Neural cell (in vitro differentiated cells): ENCODE measurements around the gene MYBL2. TPM values are rescaled to one million over a fixed set of nuclear protein-coding genes. Genes with fewer than 3 reads are reported as not detected.
"Not testable (repeated sequence)": the region's sequence is repeated elsewhere in the genome, so short reads cannot be mapped to it uniquely, and the experiment has no call there.

Experiments
- H2AFZ ChIP-seq: fragments of 200-600, 300-800 bp; sonication (generic), shearing (Covaris generic); 2 replicates; pipeline ENCODE4 v1.6.0; 2014; ENCODE audit warnings: low read depth, mild to moderate bottlenecking, antibody characterized with exemption, low read length, moderate library complexity
- H3F3A ChIP-seq: fragments of 200-600 bp; shearing (Covaris generic); 2 replicates; pipeline ENCODE4 v1.6.1; 2016; ENCODE audit warnings: mild to moderate bottlenecking, moderate library complexity, mixed read lengths, antibody characterized with exemption, low read length; ENCODE audit not compliant: insufficient read depth, poor library complexity, severe bottlenecking
- H3K27ac ChIP-seq: fragments of 200-600, 300-800 bp; sonication (generic), shearing (Covaris generic); 2 replicates; pipeline ENCODE4 v1.5.1; 2014; ENCODE audit warnings: mild to moderate bottlenecking, low read length, moderate library complexity
- H3K27me3 ChIP-seq: fragments of 300-800, 200-600 bp; sonication (generic), shearing (Covaris generic); 2 replicates; pipeline ENCODE4 v1.6.0; 2014; ENCODE audit warnings: mild to moderate bottlenecking, low read depth, low read length, moderate library complexity; ENCODE audit not compliant: insufficient read depth
- H3K36me3 ChIP-seq: fragments of 300-800, 200-600 bp; sonication (generic), shearing (Covaris generic); 2 replicates; pipeline ENCODE4 v1.5.1; 2014; ENCODE audit warnings: mild to moderate bottlenecking, antibody characterized with exemption, low read length, moderate library complexity; ENCODE audit not compliant: insufficient read depth
- H3K4me2 ChIP-seq: fragments of 300-800, 200-600 bp; sonication (generic), shearing (Covaris generic); 2 replicates; pipeline ENCODE4 v1.6.0; 2014; ENCODE audit warnings: mild to moderate bottlenecking, low read length
- H3K4me3 ChIP-seq: fragments of 300-800, 200-600 bp; sonication (generic), shearing (Covaris generic); 2 replicates; pipeline ENCODE4 v1.5.1; 2014; ENCODE audit warnings: mild to moderate bottlenecking, low read length, moderate library complexity
- H3K79me2 ChIP-seq: fragments of 200-600 bp; shearing (Covaris generic); replicated peaks from 2 replicates; pipeline ENCODE4 v1.6.0; 2014; ENCODE audit warnings: mild to moderate bottlenecking, low read length, moderate library complexity; ENCODE audit not compliant: insufficient read depth
- H3K9ac ChIP-seq: fragments of 300-800, 200-600 bp; sonication (generic), shearing (Covaris generic); 2 replicates; pipeline ENCODE4 v1.6.1; 2016; ENCODE audit warnings: mild to moderate bottlenecking, low read length, mixed read lengths
- H3K9me2 ChIP-seq: fragments of 200-600 bp; shearing (Covaris generic); 2 replicates; pipeline ENCODE4 v1.6.1; 2016; ENCODE audit warnings: mild to moderate bottlenecking, low read length, mixed read lengths; ENCODE audit not compliant: insufficient read depth
- H3K9me3 ChIP-seq: fragments of 200-600, 300-800 bp; sonication (generic), shearing (Covaris generic); 2 replicates; pipeline ENCODE4 v1.6.1; 2016; ENCODE audit warnings: mild to moderate bottlenecking, mixed run types, low read length, moderate library complexity, mixed read lengths
- H4K20me1 ChIP-seq: fragments of 200-600 bp; shearing (Covaris generic); 2 replicates; pipeline ENCODE4 v1.6.1; 2016; ENCODE audit warnings: mild to moderate bottlenecking, mixed run types; ENCODE audit not compliant: insufficient read depth
- CTCF ChIP-seq: fragments of 450-650 bp; IDR thresholded peaks from 2 replicates; pipeline ENCODE4 v1.5.1; 2014; ENCODE audit warnings: antibody characterized with exemption, mild to moderate bottlenecking, moderate library complexity; ENCODE audit not compliant: poor library complexity, severe bottlenecking
- EP300 ChIP-seq: fragments of 450-650 bp; conservative IDR thresholded peaks from 2 replicates; pipeline ENCODE4 v1.6.1; 2014; ENCODE audit warnings: antibody characterized with exemption, mild to moderate bottlenecking, moderate library complexity; ENCODE audit not compliant: poor library complexity, severe bottlenecking
- EZH2 ChIP-seq: fragments of 200-600, 300-800 bp; shearing (Covaris generic), sonication (generic); IDR thresholded peaks from 2 replicates; pipeline ENCODE4 v1.6.1; 2014; ENCODE audit warnings: antibody characterized with exemption, low read length, borderline replicate concordance, mild to moderate bottlenecking; ENCODE audit not compliant: insufficient read depth, poor library complexity, severe bottlenecking
- MXI1 ChIP-seq: fragments of 450-650 bp; conservative IDR thresholded peaks from 2 replicates; pipeline ENCODE4 v1.6.1; 2014; ENCODE audit warnings: antibody characterized with exemption, mild to moderate bottlenecking; ENCODE audit not compliant: poor library complexity, severe bottlenecking
- POLR2AphosphoS5 ChIP-seq: IDR thresholded peaks from 2 replicates; pipeline ENCODE4 v1.6.1; 2012
- RAD21 ChIP-seq: fragments of 450-650 bp; conservative IDR thresholded peaks from 2 replicates; pipeline ENCODE4 v1.6.1; 2014; ENCODE audit warnings: antibody characterized with exemption, mild to moderate bottlenecking, moderate library complexity
- SMC3 ChIP-seq: fragments of 450-650 bp; conservative IDR thresholded peaks from 2 replicates; pipeline ENCODE4 v1.6.1; 2014; ENCODE audit warnings: antibody characterized with exemption, mild to moderate bottlenecking, moderate library complexity; ENCODE audit not compliant: poor library complexity
- TAF1 ChIP-seq: IDR thresholded peaks from 2 replicates; pipeline ENCODE4 v1.6.1; 2012; ENCODE audit warnings: low read depth
- polyA plus RNA-seq: library from polyadenylated mRNA; depleted of rRNA; stranded (reverse); fragments of >200 nt; gene quantifications from 2 replicates; pipeline ENCODE4 v1.2.3, GENCODE V29; 2014
- TF ChIP-seq, protein P1 (sequence below): IDR thresholded peaks from 2 replicates; pipeline ENCODE4 v1.6.1; 2012; ENCODE audit warnings: borderline replicate concordance

Gene MYBL2
- polyA plus RNA-seq, 1 donor from 2014 or later = not detected

- Histone ChIP-seq H3K9ac (no peak overlapping the region), H3K27ac (no peak overlapping the region), H3K36me3 (no peaks in the 10 kb centered on the region), H3K79me2 (no peaks in the 10 kb centered on the region), H2AFZ (no peak overlapping the region), H3K9me2 (no peaks in the 10 kb centered on the region), H3F3A (no peaks in the 10 kb centered on the region), H3K9me3 (no peaks in the 10 kb centered on the region), H3K4me2 (no peak overlapping the region), H3K4me3 (no peak overlapping the region), H4K20me1 (no peaks in the 10 kb centered on the region), H3K27me3 (no peaks in the 10 kb centered on the region)
- TF ChIP-seq, protein P1, sequence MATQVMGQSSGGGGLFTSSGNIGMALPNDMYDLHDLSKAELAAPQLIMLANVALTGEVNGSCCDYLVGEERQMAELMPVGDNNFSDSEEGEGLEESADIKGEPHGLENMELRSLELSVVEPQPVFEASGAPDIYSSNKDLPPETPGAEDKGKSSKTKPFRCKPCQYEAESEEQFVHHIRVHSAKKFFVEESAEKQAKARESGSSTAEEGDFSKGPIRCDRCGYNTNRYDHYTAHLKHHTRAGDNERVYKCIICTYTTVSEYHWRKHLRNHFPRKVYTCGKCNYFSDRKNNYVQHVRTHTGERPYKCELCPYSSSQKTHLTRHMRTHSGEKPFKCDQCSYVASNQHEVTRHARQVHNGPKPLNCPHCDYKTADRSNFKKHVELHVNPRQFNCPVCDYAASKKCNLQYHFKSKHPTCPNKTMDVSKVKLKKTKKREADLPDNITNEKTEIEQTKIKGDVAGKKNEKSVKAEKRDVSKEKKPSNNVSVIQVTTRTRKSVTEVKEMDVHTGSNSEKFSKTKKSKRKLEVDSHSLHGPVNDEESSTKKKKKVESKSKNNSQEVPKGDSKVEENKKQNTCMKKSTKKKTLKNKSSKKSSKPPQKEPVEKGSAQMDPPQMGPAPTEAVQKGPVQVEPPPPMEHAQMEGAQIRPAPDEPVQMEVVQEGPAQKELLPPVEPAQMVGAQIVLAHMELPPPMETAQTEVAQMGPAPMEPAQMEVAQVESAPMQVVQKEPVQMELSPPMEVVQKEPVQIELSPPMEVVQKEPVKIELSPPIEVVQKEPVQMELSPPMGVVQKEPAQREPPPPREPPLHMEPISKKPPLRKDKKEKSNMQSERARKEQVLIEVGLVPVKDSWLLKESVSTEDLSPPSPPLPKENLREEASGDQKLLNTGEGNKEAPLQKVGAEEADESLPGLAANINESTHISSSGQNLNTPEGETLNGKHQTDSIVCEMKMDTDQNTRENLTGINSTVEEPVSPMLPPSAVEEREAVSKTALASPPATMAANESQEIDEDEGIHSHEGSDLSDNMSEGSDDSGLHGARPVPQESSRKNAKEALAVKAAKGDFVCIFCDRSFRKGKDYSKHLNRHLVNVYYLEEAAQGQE = no peak
Observed at GRCh38 chr20:43653966-43654365, 12.9 kb upstream of the MYBL2 start.

DNA sequence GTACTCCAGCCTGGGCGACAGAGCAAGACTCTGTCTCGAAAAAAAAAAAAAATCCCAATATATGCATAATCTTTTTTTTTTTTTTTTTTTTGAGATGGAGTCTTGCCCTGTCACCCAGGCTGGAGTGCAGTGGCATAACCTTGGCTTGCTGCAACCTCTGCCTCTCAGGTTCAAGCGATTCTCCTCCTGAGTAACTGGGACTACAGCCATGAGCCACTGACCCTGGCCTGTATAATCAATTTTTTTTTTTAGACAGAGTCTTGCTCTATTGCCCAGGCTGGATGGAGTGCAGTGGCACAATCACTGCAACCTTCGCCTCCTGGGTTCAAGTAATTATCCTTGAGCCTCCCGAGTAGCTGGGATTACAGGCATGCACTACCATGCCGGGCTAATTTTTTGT, 11.7 kb upstream of the MYBL2 start:
- H3K9me3 ChIP-seq, H3F3A ChIP-seq, H3K79me2 ChIP-seq, H3K36me3 ChIP-seq, H3K27me3 ChIP-seq, H3K9me2 ChIP-seq, H3K27ac ChIP-seq, H2AFZ ChIP-seq, H3K4me2 ChIP-seq, H4K20me1 ChIP-seq, H3K9ac ChIP-seq, H3K4me3 ChIP-seq: not testable (repeated sequence)

- H3F3A ChIP-seq = no peaks in the 10 kb centered on the region
- TF ChIP-seq MXI1 (no peak), CTCF (no peak), TAF1 (no peak), EZH2 (no peak), EP300 (no peak), POLR2AphosphoS5 (no peak), SMC3 (no peak), RAD21 (no peak)
- TF ChIP-seq, protein P1 = no peak
- no peak overlapping the region for H3K4me2 ChIP-seq
- no peaks in the 10 kb centered on the region for H3K27me3 ChIP-seq
- no peaks in the 10 kb centered on the region for H4K20me1 ChIP-seq
- H3K27ac ChIP-seq = no peak overlapping the region
- H3K9me3 ChIP-seq = no peaks in the 10 kb centered on the region
- no peaks in the 10 kb centered on the region for H3K9me2 ChIP-seq
- H3K4me3 ChIP-seq = no peak overlapping the region
- H3K36me3 ChIP-seq = no peaks in the 10 kb centered on the region
- H3K79me2 ChIP-seq = no peaks in the 10 kb centered on the region
- H3K9ac ChIP-seq = no peak overlapping the region
- no peak overlapping the region for H2AFZ ChIP-seq
Observed at GRCh38 chr20:43655937-43656336, 11.0 kb upstream of the MYBL2 start.
